OCI-LY1 (cell line): Measurements from ENCODE around the gene COQ2.

Source experiments
- H2AFZ ChIP-seq: fragments of 200-600 bp; sonication (generic), shearing (Covaris generic); 2 replicates; pipeline ENCODE4 v1.6.0; 2014; ENCODE audit warnings: antibody characterized with exemption, mild to moderate bottlenecking, low read length
- H3F3A ChIP-seq: fragments of 200-600 bp; sonication (generic), shearing (Covaris generic); 2 replicates; pipeline ENCODE4 v1.6.0; 2014; ENCODE audit warnings: mild to moderate bottlenecking, antibody characterized with exemption, low read length, moderate library complexity; ENCODE audit not compliant: insufficient read depth
- H3K27ac ChIP-seq: fragments of 200-600 bp; sonication (generic); 2 replicates; pipeline ENCODE4 v1.5.1; 2014; ENCODE audit warnings: low read length, mixed run types, mild to moderate bottlenecking, low read depth; ENCODE audit not compliant: poor library complexity, severe bottlenecking
- H3K27me3 ChIP-seq: fragments of 200-600 bp; sonication (generic); 2 replicates; pipeline ENCODE4 v1.6.0; 2014; ENCODE audit warnings: antibody characterized with exemption, mild to moderate bottlenecking, low read length, moderate library complexity; ENCODE audit not compliant: insufficient read depth
- H3K36me3 ChIP-seq: fragments of 200-600 bp; sonication (generic); 2 replicates; pipeline ENCODE4 v1.6.1; 2014; ENCODE audit warnings: mild to moderate bottlenecking, antibody characterized with exemption, low read length, moderate library complexity, mixed read lengths; ENCODE audit not compliant: insufficient read depth
- H3K4me1 ChIP-seq: fragments of 200-600 bp; sonication (generic); 2 replicates; pipeline ENCODE4 v1.5.1; 2014; ENCODE audit warnings: mild to moderate bottlenecking, low read length, moderate library complexity; ENCODE audit not compliant: insufficient read depth, severe bottlenecking
- H3K4me2 ChIP-seq: fragments of 200-600 bp; sonication (generic), shearing (Covaris generic); 2 replicates; pipeline ENCODE4 v1.6.1; 2014; ENCODE audit warnings: low read length
- H3K4me3 ChIP-seq: fragments of 200-600 bp; sonication (generic); 2 replicates; pipeline ENCODE4 v1.5.1; 2014; ENCODE audit warnings: low read length, low read depth, mild to moderate bottlenecking, mixed read lengths; ENCODE audit not compliant: poor library complexity, severe bottlenecking
- H3K79me2 ChIP-seq: fragments of 200-600 bp; shearing (Covaris generic); 2 replicates; pipeline ENCODE4 v1.6.1; 2016; ENCODE audit warnings: mixed run types, low read length, mixed read lengths; ENCODE audit not compliant: insufficient read depth
- H3K9ac ChIP-seq: fragments of 200-600 bp; sonication (generic), shearing (Covaris generic); 2 replicates; pipeline ENCODE4 v1.6.1; 2014; ENCODE audit warnings: mild to moderate bottlenecking, low read length, mixed read lengths
- H3K9me2 ChIP-seq: fragments of 200-600 bp; sonication (generic), shearing (Covaris generic); 2 replicates; pipeline ENCODE4 v1.6.1; 2014; ENCODE audit warnings: low read depth, mild to moderate bottlenecking, low read length, mixed read lengths
- H3K9me3 ChIP-seq: fragments of 200-600 bp; shearing (Covaris generic); 2 replicates; pipeline ENCODE4 v1.6.1; 2014; ENCODE audit warnings: low read length, mixed read lengths
- H4K20me1 ChIP-seq: fragments of 200-600 bp; sonication (generic), shearing (Covaris generic); 2 replicates; pipeline ENCODE4 v1.6.0; 2016; ENCODE audit warnings: mild to moderate bottlenecking, low read length; ENCODE audit not compliant: insufficient read depth
- EZH2 ChIP-seq: fragments of 200-600 bp; sonication (generic), shearing (Covaris generic); IDR thresholded peaks from 2 replicates; pipeline ENCODE4 v1.8.0; 2017; ENCODE audit warnings: borderline replicate concordance, mixed run types, mild to moderate bottlenecking, antibody characterized with exemption, low read length, moderate library complexity, mixed read lengths
- TF ChIP-seq, protein P1 (sequence below): fragments of 200-600 bp; sonication (generic), shearing (Covaris generic); IDR thresholded peaks from 2 replicates; pipeline ENCODE4 v1.5.1; 2017; ENCODE audit warnings: mild to moderate bottlenecking, antibody characterized with exemption, low read length, moderate library complexity, mixed read lengths

The COQ2 gene

DNA sequence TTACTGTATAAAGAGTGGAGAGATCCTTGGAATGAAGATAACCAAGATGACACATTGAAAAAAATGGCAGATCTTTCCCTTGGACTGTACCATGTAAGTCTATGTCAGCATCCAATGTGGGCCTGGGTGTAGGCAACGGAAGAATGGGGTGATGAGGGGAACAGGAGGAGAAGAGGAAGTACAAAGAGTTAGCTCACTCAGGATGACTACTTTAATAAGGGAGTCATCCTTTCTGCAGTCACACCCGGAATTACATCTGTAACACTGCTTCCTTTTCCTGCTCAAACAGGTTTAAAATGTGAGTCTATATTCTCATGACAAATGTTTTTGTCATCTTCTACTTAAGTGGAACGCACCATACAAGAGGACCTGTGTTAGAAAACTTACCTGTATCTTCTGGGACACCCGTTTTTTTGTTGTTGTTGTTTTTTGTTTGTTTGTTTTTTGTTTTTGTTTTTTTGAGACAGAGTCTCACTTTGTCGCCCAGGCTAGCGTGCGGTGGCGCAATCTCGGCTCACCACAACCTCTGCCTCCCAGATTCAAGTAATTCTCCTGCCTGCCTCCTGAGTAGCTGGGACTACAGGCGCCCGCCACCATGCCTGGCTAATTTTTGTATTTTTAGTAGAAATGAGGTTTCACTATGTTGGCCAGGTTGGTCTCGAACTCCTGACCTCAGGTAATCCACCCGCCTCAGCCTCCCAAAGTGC is 32.0 kb upstream of the COQ2 start:
- H3K9me2 ChIP-seq, result no peaks in the 10 kb centered on the region
- no peak for TF ChIP-seq EZH2
- TF ChIP-seq, protein P1, sequence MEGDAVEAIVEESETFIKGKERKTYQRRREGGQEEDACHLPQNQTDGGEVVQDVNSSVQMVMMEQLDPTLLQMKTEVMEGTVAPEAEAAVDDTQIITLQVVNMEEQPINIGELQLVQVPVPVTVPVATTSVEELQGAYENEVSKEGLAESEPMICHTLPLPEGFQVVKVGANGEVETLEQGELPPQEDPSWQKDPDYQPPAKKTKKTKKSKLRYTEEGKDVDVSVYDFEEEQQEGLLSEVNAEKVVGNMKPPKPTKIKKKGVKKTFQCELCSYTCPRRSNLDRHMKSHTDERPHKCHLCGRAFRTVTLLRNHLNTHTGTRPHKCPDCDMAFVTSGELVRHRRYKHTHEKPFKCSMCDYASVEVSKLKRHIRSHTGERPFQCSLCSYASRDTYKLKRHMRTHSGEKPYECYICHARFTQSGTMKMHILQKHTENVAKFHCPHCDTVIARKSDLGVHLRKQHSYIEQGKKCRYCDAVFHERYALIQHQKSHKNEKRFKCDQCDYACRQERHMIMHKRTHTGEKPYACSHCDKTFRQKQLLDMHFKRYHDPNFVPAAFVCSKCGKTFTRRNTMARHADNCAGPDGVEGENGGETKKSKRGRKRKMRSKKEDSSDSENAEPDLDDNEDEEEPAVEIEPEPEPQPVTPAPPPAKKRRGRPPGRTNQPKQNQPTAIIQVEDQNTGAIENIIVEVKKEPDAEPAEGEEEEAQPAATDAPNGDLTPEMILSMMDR, result no peak
- no peaks in the 10 kb centered on the region for H3K9me3 ChIP-seq
- H2AFZ ChIP-seq, result no peak overlapping the region
- H4K20me1 ChIP-seq, result no peaks in the 10 kb centered on the region
- no peaks in the 10 kb centered on the region for H3K79me2 ChIP-seq
- H3K36me3 ChIP-seq, result no peaks in the 10 kb centered on the region
- H3K9ac ChIP-seq, result no peak overlapping the region
- no peak overlapping the region for H3K27ac ChIP-seq
- no peaks in the 10 kb centered on the region for H3K27me3 ChIP-seq
- no peak overlapping the region for H3K4me3 ChIP-seq
- no peaks in the 10 kb centered on the region for H3K4me1 ChIP-seq
- no peaks in the 10 kb centered on the region for H3F3A ChIP-seq
- no peak overlapping the region for H3K4me2 ChIP-seq

DNA sequence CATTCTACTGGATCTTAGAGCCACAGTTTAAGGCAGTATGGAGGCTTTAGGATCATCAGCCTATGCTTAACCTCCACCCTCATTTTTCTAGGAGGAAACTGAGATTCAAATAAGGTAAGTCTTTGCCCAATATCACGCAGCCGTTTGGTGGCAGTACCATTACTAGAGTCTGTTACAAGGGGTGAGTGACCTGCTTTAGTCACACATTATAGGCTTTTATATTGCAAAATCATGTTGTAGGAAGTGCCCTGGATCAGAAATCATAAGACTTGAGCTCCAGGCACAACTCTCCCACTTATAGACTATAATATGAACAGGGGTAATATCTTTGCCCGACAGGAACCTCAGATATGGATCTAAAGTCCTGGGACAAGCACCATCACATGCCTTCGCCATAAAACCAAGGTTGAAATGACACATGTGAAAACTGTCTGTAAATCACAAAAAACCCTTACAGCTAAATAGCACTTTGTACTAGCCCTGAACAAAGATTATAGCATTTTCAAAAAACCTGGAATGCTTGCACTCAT is 30.8 kb upstream of the COQ2 start:
- no peaks in the 10 kb centered on the region for H3K4me1 ChIP-seq
- H3K4me3 ChIP-seq, result no peak overlapping the region
- no peak overlapping the region for H3K9ac ChIP-seq
- H3K27ac ChIP-seq, result no peak overlapping the region
- no peaks in the 10 kb centered on the region for H4K20me1 ChIP-seq
- H3K79me2 ChIP-seq, result no peaks in the 10 kb centered on the region
- H3F3A ChIP-seq, result no peaks in the 10 kb centered on the region
- no peaks in the 10 kb centered on the region for H3K9me2 ChIP-seq
- no peaks in the 10 kb centered on the region for H3K36me3 ChIP-seq
- H3K4me2 ChIP-seq, result no peak overlapping the region
- H2AFZ ChIP-seq, result no peak overlapping the region
- no peaks in the 10 kb centered on the region for H3K27me3 ChIP-seq
- H3K9me3 ChIP-seq, result no peaks in the 10 kb centered on the region
- TF ChIP-seq, protein P1, result no peak
- no peak for TF ChIP-seq EZH2

- H3K27ac ChIP-seq, result no peak overlapping the region
- no peaks in the 10 kb centered on the region for H3K36me3 ChIP-seq
- H2AFZ ChIP-seq, result no peak overlapping the region
- H3F3A ChIP-seq, result no peaks in the 10 kb centered on the region
- no peaks in the 10 kb centered on the region for H3K79me2 ChIP-seq
- H3K4me3 ChIP-seq, result no peak overlapping the region
- H3K4me2 ChIP-seq, result no peak overlapping the region
- no peaks in the 10 kb centered on the region for H4K20me1 ChIP-seq
- H3K9ac ChIP-seq, result no peak overlapping the region
- H3K9me3 ChIP-seq, result no peaks in the 10 kb centered on the region
- no peak for TF ChIP-seq EZH2
- TF ChIP-seq, protein P1, result no peak
- no peaks in the 10 kb centered on the region for H3K9me2 ChIP-seq
- no peaks in the 10 kb centered on the region for H3K27me3 ChIP-seq
- H3K4me1 ChIP-seq, result no peaks in the 10 kb centered on the region
These were observed 24.1 kb upstream of the COQ2 start for GRCh38 chr4:83308672-83309071.
